ENCODE data around the gene KRTCAP2.

The KRTCAP2 gene

GRCh38 chr1:155127105-155127966 is 45.8 kb downstream of the KRTCAP2 start, which contains the start of gene EFNA1:
Gene EFNA1, plus strand, starts transcription at chr1:155127876. Its CDS starts 102 bp downstream, at chr1:155127978.
- Histone ChIP-seq H3K27me3 (ENCODE audit: control insufficient read depth in 5 of 5, insufficient read depth in 4 of 5, low read length in 5 of 5) (peaks cover 0 to 9% (median 2%) of the 10 kb centered on the region in 5 donors), H3K9ac (ENCODE audit: low read length in 5 of 5) (peak within 1 kb of the TSS; percentile 36 to 93 (median 87)), H3K27ac (ENCODE audit: low read depth, low read length) (peak within 1 kb of the TSS; percentile 88), H3K36me3 (ENCODE audit: control insufficient read depth in 5 of 5, insufficient read depth in 5 of 5, low read length in 5 of 5) (peaks cover 0 to 10% (median 9%) of the 10 kb centered on the region in 5 donors), H3K4me3 (ENCODE audit: low read depth in 1 of 5, low read length in 5 of 5) (peak within 1 kb of the TSS; percentile 66 to 89 (median 83)), H3K9me3 (ENCODE audit: control insufficient read depth in 5 of 5, low read length in 5 of 5) (no peaks in the 10 kb centered on the region), H3K4me1 (ENCODE audit: control insufficient read depth in 5 of 5, insufficient read depth in 5 of 5, low read length in 5 of 5) (peaks cover 8 to 79% (median 53%) of the 10 kb centered on the region in 5 donors)

DNA sequence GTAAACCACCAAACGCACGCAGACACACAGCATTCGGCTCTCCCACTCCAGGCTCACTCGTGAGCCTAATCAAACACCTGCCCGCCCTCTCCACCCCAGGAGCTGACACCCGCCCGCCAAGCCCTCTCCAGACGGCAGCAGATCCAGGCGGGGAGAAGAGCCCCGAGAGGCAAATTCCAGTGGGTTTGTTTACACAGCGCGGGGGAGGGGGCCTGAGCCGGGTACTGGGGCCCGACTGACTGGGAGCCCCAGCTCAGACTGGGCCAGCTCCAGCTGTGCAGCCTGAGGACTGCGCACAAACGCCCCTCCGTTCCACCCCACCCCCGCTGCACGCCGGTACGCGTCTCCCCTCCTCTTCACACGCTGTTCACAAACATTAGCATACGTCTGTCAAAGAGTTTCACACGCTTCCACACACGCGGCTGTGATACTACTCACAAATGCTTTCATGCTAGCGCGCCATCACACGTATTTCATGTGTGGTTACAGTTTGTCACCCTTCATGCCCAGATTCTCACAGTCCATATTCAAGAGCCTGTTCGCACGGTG is 46.5 kb downstream of the KRTCAP2 start:
- H3K36me3 ChIP-seq (ENCODE audit: control insufficient read depth in 5 of 5, insufficient read depth in 5 of 5, low read length in 5 of 5): peaks cover 0 to 6% (median 6%) of the 10 kb centered on the region in 5 donors
- H3K9me3 ChIP-seq (ENCODE audit: control insufficient read depth in 5 of 5, low read length in 5 of 5): no peaks in the 10 kb centered on the region
- H3K4me3 ChIP-seq (ENCODE audit: low read depth in 1 of 5, low read length in 5 of 5): peak overlapping the region; percentile 59 to 89 (median 82)
- H3K27me3 ChIP-seq (ENCODE audit: control insufficient read depth in 5 of 5, insufficient read depth in 4 of 5, low read length in 5 of 5): peaks cover 0 to 9% (median 2%) of the 10 kb centered on the region in 5 donors
- H3K9ac ChIP-seq (ENCODE audit: low read length in 5 of 5): peak overlapping the region in 2 of 5 donors; percentile 17 to 70
- H3K27ac ChIP-seq (ENCODE audit: low read depth, low read length): peak overlapping the region; percentile 46
- peaks cover 6 to 74% (median 50%) of the 10 kb centered on the region in 5 donors for H3K4me1 ChIP-seq (ENCODE audit: control insufficient read depth in 5 of 5, insufficient read depth in 5 of 5, low read length in 5 of 5)

DNA sequence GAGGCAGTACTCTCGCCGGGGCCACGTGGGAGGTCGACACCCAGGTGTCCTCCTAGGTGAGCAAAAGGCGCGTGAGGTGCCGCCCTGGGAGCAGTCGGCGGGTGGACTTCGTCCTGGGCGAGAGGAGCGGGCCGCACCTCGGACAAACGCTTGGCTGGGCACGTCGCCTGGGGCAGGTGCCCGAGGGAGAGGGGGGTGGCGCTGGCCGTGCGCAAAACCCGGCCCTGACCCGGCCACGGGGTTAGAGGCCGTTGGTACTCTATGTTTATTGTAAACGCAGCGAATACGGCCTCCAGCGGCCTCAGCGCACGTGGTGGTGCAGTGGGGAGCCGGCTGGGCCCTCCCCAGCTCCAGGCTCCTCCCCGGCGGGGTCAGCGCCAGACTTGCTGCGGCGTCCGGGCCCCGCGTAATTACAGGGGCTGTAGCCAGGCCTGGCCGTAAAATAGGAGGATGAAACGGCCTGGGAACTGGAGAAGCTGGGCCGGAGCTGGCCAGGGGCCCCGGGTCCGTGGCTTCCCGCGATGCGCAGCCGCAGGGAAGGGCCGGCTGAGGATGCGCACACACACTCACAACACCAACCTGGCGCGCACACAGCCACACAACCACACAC is 47.1 kb downstream of the KRTCAP2 start:
- H3K9me3 ChIP-seq (ENCODE audit: control insufficient read depth in 5 of 5, low read length in 5 of 5): no peaks in the 10 kb centered on the region
- H3K4me3 ChIP-seq (ENCODE audit: low read depth in 1 of 5, low read length in 5 of 5): peak overlapping the region in 4 of 5 donors; percentile 66 to 89 (median 84)
- peaks cover 0 to 9% (median 2%) of the 10 kb centered on the region in 5 donors for H3K27me3 ChIP-seq (ENCODE audit: control insufficient read depth in 5 of 5, insufficient read depth in 4 of 5, low read length in 5 of 5)
- H3K36me3 ChIP-seq (ENCODE audit: control insufficient read depth in 5 of 5, insufficient read depth in 5 of 5, low read length in 5 of 5): peaks cover 0 to under 1% (median 0%) of the 10 kb centered on the region in 5 donors
- peak overlapping the region in 1 of 5 donors; percentile 43 for H3K9ac ChIP-seq (ENCODE audit: low read length in 5 of 5)
- peak overlapping the region; percentile 46 for H3K27ac ChIP-seq (ENCODE audit: low read depth, low read length)
- H3K4me1 ChIP-seq (ENCODE audit: control insufficient read depth in 5 of 5, insufficient read depth in 5 of 5, low read length in 5 of 5): peaks cover 5 to 69% (median 47%) of the 10 kb centered on the region in 5 donors

- H3K27ac ChIP-seq (ENCODE audit: low read depth, low read length): peak overlapping the region; percentile 24
- no peaks in the 10 kb centered on the region for H3K9me3 ChIP-seq (ENCODE audit: control insufficient read depth in 5 of 5, low read length in 5 of 5)
- no peak overlapping the region for H3K4me3 ChIP-seq (ENCODE audit: low read depth in 1 of 5, low read length in 5 of 5)
- no peaks in the 10 kb centered on the region for H3K36me3 ChIP-seq (ENCODE audit: control insufficient read depth in 5 of 5, insufficient read depth in 5 of 5, low read length in 5 of 5)
- peaks cover 5 to 63% (median 47%) of the 10 kb centered on the region in 5 donors for H3K4me1 ChIP-seq (ENCODE audit: control insufficient read depth in 5 of 5, insufficient read depth in 5 of 5, low read length in 5 of 5)
- no peak overlapping the region for H3K9ac ChIP-seq (ENCODE audit: low read length in 5 of 5)
- H3K27me3 ChIP-seq (ENCODE audit: control insufficient read depth in 5 of 5, insufficient read depth in 4 of 5, low read length in 5 of 5): peaks cover 0 to 9% (median 2%) of the 10 kb centered on the region in 5 donors
These were observed 47.6 kb downstream of the KRTCAP2 start for GRCh38 chr1:155125511-155125945.

DNA sequence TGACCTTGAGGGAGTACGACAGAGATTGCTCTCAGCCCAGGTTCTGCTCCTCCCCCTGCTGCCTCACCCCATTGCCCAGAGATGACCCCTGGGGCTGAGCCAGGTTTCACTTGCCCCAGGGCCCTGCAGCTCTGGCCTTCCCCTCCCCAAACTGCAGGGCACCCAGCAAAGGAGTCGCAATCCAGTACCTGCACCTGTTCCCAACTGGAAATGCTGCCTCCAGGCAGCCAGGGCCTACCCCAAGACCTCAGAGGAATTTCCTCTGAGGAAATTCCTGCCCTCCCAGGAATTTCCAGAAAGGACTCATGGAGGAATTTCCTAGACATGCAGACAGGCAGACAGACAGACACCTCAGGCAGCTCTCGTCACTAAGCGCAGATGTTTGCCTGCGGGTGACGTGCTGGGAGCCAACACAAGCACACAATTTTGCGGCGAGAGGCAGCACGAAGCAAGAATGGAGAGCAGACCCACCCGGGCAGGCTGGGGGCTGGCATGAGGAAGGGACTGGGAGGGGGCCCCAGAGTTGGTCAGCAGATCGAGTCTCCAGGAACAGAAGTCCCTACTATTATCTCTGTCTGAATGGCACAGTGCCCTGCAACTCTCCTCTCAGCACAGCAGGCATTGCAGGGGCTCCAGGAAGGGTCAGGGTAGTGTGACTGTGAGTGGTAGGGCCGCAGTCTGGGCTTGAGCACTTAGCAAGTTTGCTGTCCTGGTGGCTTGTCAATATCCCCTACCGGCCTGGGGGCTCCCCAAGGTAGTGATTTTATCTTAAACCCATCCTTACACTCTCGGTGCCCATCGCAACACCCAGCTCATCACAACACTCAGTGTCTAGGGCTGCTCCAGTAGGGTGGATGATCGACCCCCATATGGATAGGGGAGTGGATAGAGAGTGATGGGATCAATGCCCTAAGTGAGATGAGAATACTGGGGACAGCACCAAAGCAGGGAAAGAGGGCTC is 48.3 kb downstream of the KRTCAP2 start:
- Histone ChIP-seq H3K4me1 (ENCODE audit: control insufficient read depth in 5 of 5, insufficient read depth in 5 of 5, low read length in 5 of 5) (peaks cover 5 to 57% (median 40%) of the 10 kb centered on the region in 5 donors), H3K4me3 (ENCODE audit: low read depth in 1 of 5, low read length in 5 of 5) (no peak overlapping the region), H3K27me3 (ENCODE audit: control insufficient read depth in 5 of 5, insufficient read depth in 4 of 5, low read length in 5 of 5) (peaks cover 0 to 9% (median 2%) of the 10 kb centered on the region in 5 donors), H3K9ac (ENCODE audit: low read length in 5 of 5) (no peak overlapping the region), H3K27ac (ENCODE audit: low read depth, low read length) (no peak overlapping the region), H3K36me3 (ENCODE audit: control insufficient read depth in 5 of 5, insufficient read depth in 5 of 5, low read length in 5 of 5) (no peaks in the 10 kb centered on the region), H3K9me3 (ENCODE audit: control insufficient read depth in 5 of 5, low read length in 5 of 5) (no peaks in the 10 kb centered on the region)

DNA sequence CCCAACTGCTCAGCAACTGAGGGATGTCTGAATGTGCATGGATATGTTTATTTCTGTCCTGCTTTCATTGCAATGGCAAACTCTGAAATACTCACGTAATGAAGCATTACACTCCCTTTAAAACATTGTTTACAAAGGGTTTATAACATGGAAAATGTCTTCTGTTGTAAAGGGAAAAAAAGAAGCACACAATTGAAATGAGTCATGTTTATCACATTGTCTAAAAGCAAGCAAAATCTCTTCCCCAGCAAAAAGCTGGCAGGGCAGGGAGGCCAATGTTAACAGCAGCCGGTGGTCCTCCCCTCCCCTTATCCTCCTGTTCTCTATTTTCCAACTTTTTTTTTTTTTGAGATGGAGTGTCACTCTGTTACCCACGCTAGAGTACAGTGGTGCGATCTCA is 49.3 kb downstream of the KRTCAP2 start:
- no peak overlapping the region for H3K9ac ChIP-seq (ENCODE audit: low read length in 5 of 5)
- H3K9me3 ChIP-seq (ENCODE audit: control insufficient read depth in 5 of 5, low read length in 5 of 5): no peaks in the 10 kb centered on the region
- H3K27me3 ChIP-seq (ENCODE audit: control insufficient read depth in 5 of 5, insufficient read depth in 4 of 5, low read length in 5 of 5): peaks cover 0 to 3% (median 2%) of the 10 kb centered on the region in 5 donors
- H3K27ac ChIP-seq (ENCODE audit: low read depth, low read length): no peak overlapping the region
- H3K36me3 ChIP-seq (ENCODE audit: control insufficient read depth in 5 of 5, insufficient read depth in 5 of 5, low read length in 5 of 5): no peaks in the 10 kb centered on the region
- H3K4me1 ChIP-seq (ENCODE audit: control insufficient read depth in 5 of 5, insufficient read depth in 5 of 5, low read length in 5 of 5): peaks cover 2 to 47% (median 30%) of the 10 kb centered on the region in 5 donors
- H3K4me3 ChIP-seq (ENCODE audit: low read depth in 1 of 5, low read length in 5 of 5): no peak overlapping the region

- Histone ChIP-seq H3K4me1 (ENCODE audit: control insufficient read depth in 5 of 5, insufficient read depth in 5 of 5, low read length in 5 of 5) (peaks cover 2 to 35% (median 17%) of the 10 kb centered on the region in 5 donors), H3K36me3 (ENCODE audit: control insufficient read depth in 5 of 5, insufficient read depth in 5 of 5, low read length in 5 of 5) (no peaks in the 10 kb centered on the region), H3K9me3 (ENCODE audit: control insufficient read depth in 5 of 5, low read length in 5 of 5) (no peaks in the 10 kb centered on the region), H3K27ac (ENCODE audit: low read depth, low read length) (no peak overlapping the region), H3K27me3 (ENCODE audit: control insufficient read depth in 5 of 5, insufficient read depth in 4 of 5, low read length in 5 of 5) (no peaks in the 10 kb centered on the region), H3K9ac (ENCODE audit: low read length in 5 of 5) (no peak overlapping the region), H3K4me3 (ENCODE audit: low read depth in 1 of 5, low read length in 5 of 5) (no peak overlapping the region)
These were observed 50.8 kb downstream of the KRTCAP2 start for GRCh38 chr1:155122308-155122707.

DNA sequence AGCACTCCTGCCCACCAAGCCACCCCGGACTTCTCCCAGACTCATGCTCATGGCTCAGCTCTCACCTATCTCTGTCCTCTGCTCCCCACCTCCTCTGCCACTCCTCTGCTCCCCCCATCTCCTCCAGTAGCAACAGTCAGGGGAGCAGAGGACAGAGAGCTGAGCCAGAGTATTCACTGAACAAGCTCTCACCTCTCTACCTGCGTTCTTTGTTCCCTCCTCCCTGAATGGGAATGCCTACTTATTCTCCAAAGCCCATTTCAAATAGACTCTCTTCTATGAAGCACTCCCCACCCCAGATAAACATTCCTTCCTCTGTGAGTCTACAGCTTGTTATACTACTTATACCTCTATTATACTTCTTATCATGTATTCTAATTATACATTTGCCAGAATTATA is 51.9 kb downstream of the KRTCAP2 start:
- peaks cover 0 to 7% (median 3%) of the 10 kb centered on the region in 5 donors for H3K27me3 ChIP-seq (ENCODE audit: control insufficient read depth in 5 of 5, insufficient read depth in 4 of 5, low read length in 5 of 5)
- no peaks in the 10 kb centered on the region for H3K9me3 ChIP-seq (ENCODE audit: control insufficient read depth in 5 of 5, low read length in 5 of 5)
- no peak overlapping the region for H3K4me3 ChIP-seq (ENCODE audit: low read depth in 1 of 5, low read length in 5 of 5)
- H3K36me3 ChIP-seq (ENCODE audit: control insufficient read depth in 5 of 5, insufficient read depth in 5 of 5, low read length in 5 of 5): no peaks in the 10 kb centered on the region
- H3K9ac ChIP-seq (ENCODE audit: low read length in 5 of 5): no peak overlapping the region
- H3K4me1 ChIP-seq (ENCODE audit: control insufficient read depth in 5 of 5, insufficient read depth in 5 of 5, low read length in 5 of 5): peaks cover 0 to 24% (median 7%) of the 10 kb centered on the region in 5 donors
- no peak overlapping the region for H3K27ac ChIP-seq (ENCODE audit: low read depth, low read length)

DNA sequence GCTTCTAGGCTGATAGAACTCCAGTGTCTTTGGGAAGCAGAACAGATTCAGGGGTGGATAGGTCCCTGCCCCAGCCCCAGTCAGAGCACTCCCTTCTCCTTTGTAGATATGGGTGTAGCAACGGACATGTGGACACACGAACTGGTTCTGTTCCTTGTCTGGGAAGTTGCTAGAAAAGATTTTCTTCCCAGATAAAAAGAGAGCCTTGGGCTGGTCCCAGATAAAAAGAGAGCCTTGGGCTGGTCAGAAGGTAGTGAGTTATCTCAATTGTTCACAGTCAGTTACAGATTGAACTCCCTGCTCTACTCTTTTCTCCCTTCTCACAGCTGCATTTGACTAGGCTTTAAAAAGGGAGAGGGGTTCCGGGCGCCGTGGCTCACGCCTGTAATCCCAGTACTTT is 52.9 kb downstream of the KRTCAP2 start:
- no peaks in the 10 kb centered on the region for H3K9me3 ChIP-seq (ENCODE audit: control insufficient read depth in 5 of 5, low read length in 5 of 5)
- no peaks in the 10 kb centered on the region for H3K36me3 ChIP-seq (ENCODE audit: control insufficient read depth in 5 of 5, insufficient read depth in 5 of 5, low read length in 5 of 5)
- H3K27me3 ChIP-seq (ENCODE audit: control insufficient read depth in 5 of 5, insufficient read depth in 4 of 5, low read length in 5 of 5): peaks cover 0 to 7% (median 3%) of the 10 kb centered on the region in 5 donors
- H3K4me1 ChIP-seq (ENCODE audit: control insufficient read depth in 5 of 5, insufficient read depth in 5 of 5, low read length in 5 of 5): peaks cover 0 to 14% (median 0%) of the 10 kb centered on the region in 5 donors
- H3K4me3 ChIP-seq (ENCODE audit: low read depth in 1 of 5, low read length in 5 of 5): no peak overlapping the region
- H3K27ac ChIP-seq (ENCODE audit: low read depth, low read length): no peak overlapping the region
- no peak overlapping the region for H3K9ac ChIP-seq (ENCODE audit: low read length in 5 of 5)
